Thoracic aorta (tissue), 2 donors: ENCODE data around the gene WDFY2. TPM values are rescaled to one million over a fixed set of nuclear protein-coding genes. Genes with fewer than 3 reads are reported as not detected.

ENCODE experiments used
- ATAC-seq: fragments of 150-250 bp; one replicate; pipeline ENCODE4 v1.8.0; 2017; ENCODE audit warnings: low read depth; ENCODE audit not compliant: insufficient number of reproducible peaks, low FRiP score
- DNase-seq: peaks from one replicate; pipeline ENCODE4 v3.0.0-alpha.2; 2020; ENCODE audit warnings: low spot score
- H3K27ac ChIP-seq, 2 donors: fragments of 200-600 bp; sonication (generic); 1 replicate in 1 of 2; 2 replicates in 1 of 2; pipeline ENCODE4 v1.5.1; 2016; ENCODE audit warnings: mild to moderate bottlenecking in 2 of 2, moderate library complexity in 2 of 2
- H3K27me3 ChIP-seq: fragments of 200-600 bp; sonication (generic); replicated peaks from 2 replicates; pipeline ENCODE4 v1.6.0; 2016; ENCODE audit warnings: mild to moderate bottlenecking; ENCODE audit not compliant: insufficient read depth
- H3K36me3 ChIP-seq: fragments of 200-600 bp; sonication (generic); one replicate; pipeline ENCODE4 v1.5.1; 2016
- H3K4me1 ChIP-seq, 2 donors: fragments of 200-600 bp; sonication (generic); 1 replicate in 1 of 2; 2 replicates in 1 of 2; pipeline versions ENCODE4 v1.5.1 to v1.6.0; 2016; ENCODE audit warnings: low read depth in 2 of 2, mild to moderate bottlenecking in 1 of 2; ENCODE audit not compliant: control insufficient read depth in 1 of 2
- H3K4me3 ChIP-seq: fragments of 200-600 bp; sonication (generic); 2 replicates; pipeline ENCODE4 v1.5.1; 2016; ENCODE audit warnings: mild to moderate bottlenecking
- H3K9me3 ChIP-seq: fragments of 200-600 bp; sonication (generic); 2 replicates; pipeline ENCODE4 v1.5.1; 2016
- CTCF ChIP-seq: fragments of 200-600 bp; sonication (generic); IDR thresholded peaks from one replicate; pipeline ENCODE4 v1.5.1; 2019; ENCODE audit warnings: antibody characterized with exemption
- total RNA-seq, 2 donors: library from RNA; depleted of rRNA; stranded (reverse); fragments of >200 nt; gene quantifications; one replicate each; pipeline versions ENCODE4 v1.1.0 to v1.2.3, GENCODE V29; 2016

WDFY2 gene
- total RNA-seq, 2 donors from 2014 or later, result 14.6 to 19.3 TPM

GRCh38 chr13:51771418-51772104, 187.3 kb downstream of the WDFY2 start:
- Histone ChIP-seq H3K27me3 (no peaks in the 10 kb centered on the region), H3K27ac (peak overlapping the region in 1 of 2 donors; percentile 84), H3K4me3 (no peak overlapping the region), H3K4me1 (peaks cover 8 to 26% of the 10 kb centered on the region in 2 donors), H3K9me3 (no peaks in the 10 kb centered on the region), H3K36me3 (no peaks in the 10 kb centered on the region)
- DNase-seq (no peak), ATAC-seq (no peak)
- no peak for TF ChIP-seq CTCF

GRCh38 chr13:51772105-51772455, 187.8 kb downstream of the WDFY2 start:
- H3K27ac ChIP-seq, result no peak overlapping the region

GRCh38 chr13:51772781-51773180, 188.5 kb downstream of the WDFY2 start:
- Histone ChIP-seq H3K4me3 (no peak overlapping the region), H3K27me3 (no peaks in the 10 kb centered on the region), H3K4me1 (peaks cover 8 to 26% of the 10 kb centered on the region in 2 donors), H3K9me3 (no peaks in the 10 kb centered on the region), H3K36me3 (no peaks in the 10 kb centered on the region), H3K27ac (no peak overlapping the region)
- TF ChIP-seq CTCF, result no peak
- DNase-seq (no peak), ATAC-seq (no peak)

More at GRCh38 chr13:51772105-51772455, 187.8 kb downstream of the WDFY2 start:
- H3K36me3 ChIP-seq, result no peaks in the 10 kb centered on the region
- H3K27me3 ChIP-seq, result no peaks in the 10 kb centered on the region
- H3K9me3 ChIP-seq, result no peaks in the 10 kb centered on the region
- no peak for ATAC-seq
- TF ChIP-seq CTCF, result no peak
- peaks cover 8 to 26% of the 10 kb centered on the region in 2 donors for H3K4me1 ChIP-seq
- no peak overlapping the region for H3K4me3 ChIP-seq
- no peak for DNase-seq

DNA sequence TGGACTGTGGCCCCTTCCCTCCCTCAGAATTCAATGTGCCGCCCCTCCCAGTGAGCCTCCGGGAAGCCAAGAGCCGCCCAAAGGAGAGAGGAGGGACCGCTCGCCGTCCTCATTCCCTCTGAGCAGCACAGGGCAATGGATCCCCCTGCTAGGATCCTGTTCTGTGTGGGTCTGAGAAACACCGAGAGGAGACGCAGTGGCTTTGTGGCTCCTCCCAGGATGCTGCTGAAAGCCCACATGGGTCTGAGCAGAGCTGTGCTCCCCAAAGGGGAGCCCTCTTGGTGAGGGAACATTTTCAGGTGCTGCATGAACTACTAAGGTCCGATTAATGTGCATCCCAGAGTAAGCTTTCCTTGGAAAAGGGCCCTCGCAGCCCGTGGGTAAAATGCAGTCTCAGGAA, 189.3 kb downstream of the WDFY2 start:
- DNase-seq (no peak), ATAC-seq (no peak)
- Histone ChIP-seq H3K9me3 (no peaks in the 10 kb centered on the region), H3K27me3 (no peaks in the 10 kb centered on the region), H3K27ac (no peak overlapping the region), H3K4me3 (no peak overlapping the region), H3K36me3 (no peaks in the 10 kb centered on the region), H3K4me1 (peaks cover 8 to 26% of the 10 kb centered on the region in 2 donors)
- TF ChIP-seq CTCF, result no peak

DNA sequence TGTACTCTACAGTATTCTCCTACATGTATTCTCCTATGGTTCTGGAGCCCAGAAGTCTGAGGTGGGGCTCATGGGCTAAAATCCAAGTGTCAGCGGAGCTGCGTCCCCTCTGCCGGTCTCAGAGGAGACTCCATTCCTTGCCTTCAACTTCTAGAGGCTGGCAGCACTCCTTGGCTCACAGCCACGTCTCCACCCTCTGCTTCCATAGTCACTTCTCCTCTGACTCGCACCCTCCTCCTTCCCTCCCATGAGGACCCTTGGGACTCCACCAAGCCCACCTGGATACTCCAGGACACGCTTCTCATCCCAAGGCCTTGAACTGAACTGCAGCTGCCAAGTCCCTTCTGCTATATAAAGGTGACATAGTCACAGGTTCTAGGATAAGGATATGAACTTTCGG, 191.9 kb downstream of the WDFY2 start:
- Histone ChIP-seq H3K27me3 (no peaks in the 10 kb centered on the region), H3K36me3 (no peaks in the 10 kb centered on the region), H3K27ac (no peak overlapping the region), H3K4me1 (peaks cover 0 to 1% of the 10 kb centered on the region in 2 donors), H3K4me3 (no peak overlapping the region), H3K9me3 (no peaks in the 10 kb centered on the region)
- ATAC-seq (no peak), DNase-seq (no peak)
- no peak for TF ChIP-seq CTCF
